HUES48 (cell line): ENCODE data around the gene NRCAM.
A peak's percentile ranks its signal among the peaks of the same experiment; 100 is the strongest.

ENCODE experiments used
- H3K27ac ChIP-seq: one replicate; pipeline ENCODE4 v1.7.0; 2013; ENCODE audit warnings: low read depth, low read length, inconsistent platforms
- H3K27me3 ChIP-seq: 2 replicates; pipeline ENCODE4 v1.6.1; 2013; ENCODE audit warnings: mild to moderate bottlenecking, low read length; ENCODE audit not compliant: control insufficient read depth, insufficient read depth
- H3K36me3 ChIP-seq: 2 replicates; pipeline ENCODE4 v1.6.1; 2013; ENCODE audit warnings: low read length; ENCODE audit not compliant: control insufficient read depth, insufficient read depth
- H3K4me1 ChIP-seq: 2 replicates; pipeline ENCODE4 v1.6.1; 2013; ENCODE audit warnings: mild to moderate bottlenecking, low read length; ENCODE audit not compliant: control insufficient read depth, insufficient read depth
- H3K4me3 ChIP-seq: 2 replicates; pipeline ENCODE4 v1.5.1; 2013; ENCODE audit warnings: mild to moderate bottlenecking, low read depth, low read length
- H3K9ac ChIP-seq: 2 replicates; pipeline ENCODE4 v1.6.1; 2013; ENCODE audit warnings: mild to moderate bottlenecking, low read depth, low read length, moderate library complexity
- H3K9me3 ChIP-seq: 2 replicates; pipeline ENCODE4 v1.6.1; 2013; ENCODE audit warnings: low read length; ENCODE audit not compliant: control insufficient read depth, insufficient read depth

NRCAM gene

GRCh38 chr7:108424013-108424412 lies 32.2 kb downstream of the NRCAM start:
- H3K36me3 ChIP-seq: no peaks in the 10 kb centered on the region
- H3K9me3 ChIP-seq: no peaks in the 10 kb centered on the region
- no peak overlapping the region for H3K4me3 ChIP-seq
- peaks cover 4% of the 10 kb centered on the region; the same call in 1 of the 2 replicates for H3K4me1 ChIP-seq
- no peaks in the 10 kb centered on the region for H3K27me3 ChIP-seq
- no peak overlapping the region for H3K9ac ChIP-seq
- H3K27ac ChIP-seq: no peak overlapping the region

- no peaks in the 10 kb centered on the region for H3K36me3 ChIP-seq
- H3K27ac ChIP-seq: no peak overlapping the region
- H3K4me1 ChIP-seq: peaks cover 4% of the 10 kb centered on the region; the same call in 1 of the 2 replicates
- H3K27me3 ChIP-seq: no peaks in the 10 kb centered on the region
- no peak overlapping the region for H3K9ac ChIP-seq
- H3K4me3 ChIP-seq: no peak overlapping the region
- no peaks in the 10 kb centered on the region for H3K9me3 ChIP-seq
These were observed 32.9 kb downstream of the NRCAM start for GRCh38 chr7:108423089-108423989.

- H3K9ac ChIP-seq: no peak overlapping the region
- no peaks in the 10 kb centered on the region for H3K27me3 ChIP-seq
- H3K9me3 ChIP-seq: no peaks in the 10 kb centered on the region
- peaks cover 4% of the 10 kb centered on the region; the same call in 1 of the 2 replicates for H3K4me1 ChIP-seq
- no peak overlapping the region for H3K4me3 ChIP-seq
- no peak overlapping the region for H3K27ac ChIP-seq
- H3K36me3 ChIP-seq: no peaks in the 10 kb centered on the region
These were observed 34.4 kb downstream of the NRCAM start for GRCh38 chr7:108421720-108422331.

- Histone ChIP-seq H3K4me1 (peaks cover 4% of the 10 kb centered on the region; the same call in 1 of the 2 replicates), H3K27me3 (no peaks in the 10 kb centered on the region), H3K9ac (no peak overlapping the region), H3K27ac (no peak overlapping the region), H3K4me3 (no peak overlapping the region), H3K36me3 (no peaks in the 10 kb centered on the region), H3K9me3 (no peaks in the 10 kb centered on the region)
These were observed 36.0 kb downstream of the NRCAM start for GRCh38 chr7:108419961-108420908.

- Histone ChIP-seq H3K9me3 (no peaks in the 10 kb centered on the region), H3K36me3 (no peaks in the 10 kb centered on the region), H3K9ac (no peak overlapping the region), H3K27ac (no peak overlapping the region), H3K4me3 (no peak overlapping the region), H3K27me3 (no peaks in the 10 kb centered on the region), H3K4me1 (peaks cover 8% of the 10 kb centered on the region)
These were observed 37.3 kb downstream of the NRCAM start for GRCh38 chr7:108418946-108419345.

- Histone ChIP-seq H3K4me1 (peaks cover 12% of the 10 kb centered on the region), H3K9ac (no peak overlapping the region), H3K36me3 (no peaks in the 10 kb centered on the region), H3K27me3 (no peaks in the 10 kb centered on the region), H3K27ac (no peak overlapping the region), H3K4me3 (no peak overlapping the region), H3K9me3 (no peaks in the 10 kb centered on the region)
These were observed 38.3 kb downstream of the NRCAM start for GRCh38 chr7:108417926-108418325.

- Histone ChIP-seq H3K36me3 (no peaks in the 10 kb centered on the region), H3K27me3 (no peaks in the 10 kb centered on the region), H3K4me3 (no peak overlapping the region), H3K9ac (no peak overlapping the region), H3K9me3 (no peaks in the 10 kb centered on the region), H3K4me1 (peaks cover 12% of the 10 kb centered on the region), H3K27ac (no peak overlapping the region)
These were observed 39.1 kb downstream of the NRCAM start for GRCh38 chr7:108417144-108417543.

- no peak overlapping the region for H3K27ac ChIP-seq
- peaks cover 12% of the 10 kb centered on the region for H3K4me1 ChIP-seq
- H3K9me3 ChIP-seq: no peaks in the 10 kb centered on the region
- no peaks in the 10 kb centered on the region for H3K36me3 ChIP-seq
- no peak overlapping the region for H3K9ac ChIP-seq
- no peaks in the 10 kb centered on the region for H3K27me3 ChIP-seq
- H3K4me3 ChIP-seq: no peak overlapping the region
These were observed 40.3 kb downstream of the NRCAM start for GRCh38 chr7:108415821-108416536.

- Histone ChIP-seq H3K9ac (no peak overlapping the region), H3K36me3 (no peaks in the 10 kb centered on the region), H3K4me3 (no peak overlapping the region), H3K27ac (no peak overlapping the region), H3K4me1 (peaks cover 7% of the 10 kb centered on the region), H3K27me3 (no peaks in the 10 kb centered on the region), H3K9me3 (no peaks in the 10 kb centered on the region)
These were observed 41.2 kb downstream of the NRCAM start for GRCh38 chr7:108415084-108415483.

GRCh38 chr7:108413782-108414492 lies 42.3 kb downstream of the NRCAM start:
- Histone ChIP-seq H3K4me1 (peaks cover 7% of the 10 kb centered on the region), H3K27ac (peak overlapping the region; percentile 54), H3K27me3 (no peaks in the 10 kb centered on the region), H3K4me3 (no peak overlapping the region), H3K36me3 (no peaks in the 10 kb centered on the region), H3K9me3 (no peaks in the 10 kb centered on the region), H3K9ac (no peak overlapping the region)
